ENCODE measurements around the gene CLEC1A. TPM values are rescaled to one million over a fixed set of nuclear protein-coding genes. Genes with fewer than 3 reads are reported as not detected.

The CLEC1A gene
- total and polyA plus RNA-seq, 10 donors: 1.5 to 12.4 (median 7.4) TPM

GRCh38 chr12:10068644-10069043, 30.1 kb downstream of the CLEC1A start:
- intact Hi-C loops (cut with DNase I; ENCODE audit: low total_unique reads): no loop called here
- no peak for DNase-seq
- no peak for TF ChIP-seq POLR2A (IDR thresholded peaks at IDR 0.05)
- TF ChIP-seq, protein P1, sequence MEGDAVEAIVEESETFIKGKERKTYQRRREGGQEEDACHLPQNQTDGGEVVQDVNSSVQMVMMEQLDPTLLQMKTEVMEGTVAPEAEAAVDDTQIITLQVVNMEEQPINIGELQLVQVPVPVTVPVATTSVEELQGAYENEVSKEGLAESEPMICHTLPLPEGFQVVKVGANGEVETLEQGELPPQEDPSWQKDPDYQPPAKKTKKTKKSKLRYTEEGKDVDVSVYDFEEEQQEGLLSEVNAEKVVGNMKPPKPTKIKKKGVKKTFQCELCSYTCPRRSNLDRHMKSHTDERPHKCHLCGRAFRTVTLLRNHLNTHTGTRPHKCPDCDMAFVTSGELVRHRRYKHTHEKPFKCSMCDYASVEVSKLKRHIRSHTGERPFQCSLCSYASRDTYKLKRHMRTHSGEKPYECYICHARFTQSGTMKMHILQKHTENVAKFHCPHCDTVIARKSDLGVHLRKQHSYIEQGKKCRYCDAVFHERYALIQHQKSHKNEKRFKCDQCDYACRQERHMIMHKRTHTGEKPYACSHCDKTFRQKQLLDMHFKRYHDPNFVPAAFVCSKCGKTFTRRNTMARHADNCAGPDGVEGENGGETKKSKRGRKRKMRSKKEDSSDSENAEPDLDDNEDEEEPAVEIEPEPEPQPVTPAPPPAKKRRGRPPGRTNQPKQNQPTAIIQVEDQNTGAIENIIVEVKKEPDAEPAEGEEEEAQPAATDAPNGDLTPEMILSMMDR (IDR thresholded peaks at IDR 0.05 in 8 of 11, conservative IDR thresholded peaks at IDR 0.05 in 3 of 11): no peak
- TF ChIP-seq POLR2AphosphoS5 (IDR thresholded peaks at IDR 0.05): no peak
- Histone ChIP-seq H3K36me3 (peaks cover 0 to 18% (median 0%) of the 10 kb centered on the region in 6 donors), H3K27me3 (replicated peaks in 1 of 7) (no peaks in the 10 kb centered on the region), H3K27ac (peak overlapping the region; percentile 24 to 89 (median 86)), H3K4me1 (peaks cover 8 to 48% (median 26%) of the 10 kb centered on the region in 6 donors), H3K4me3 (peak overlapping the region in 1 of 8 donors; percentile 55), H3K9me3 (no peaks in the 10 kb centered on the region)
- WGBS, 5 donors: 11 to 31% (median 17%) methylated on average over 1 of the region's 1 CpG

GRCh38 chr12:10067942-10068341, 30.8 kb downstream of the CLEC1A start:
- no peak for DNase-seq
- 9 to 18% (median 13%) methylated on average over 3 of the region's 3 CpGs for WGBS, 5 donors
- Histone ChIP-seq H3K27ac (peak overlapping the region; percentile 2 to 89 (median 86)), H3K4me3 (peak overlapping the region in 1 of 8 donors; percentile 55), H3K36me3 (peaks cover 0 to 14% (median 0%) of the 10 kb centered on the region in 6 donors), H3K9me3 (no peaks in the 10 kb centered on the region), H3K27me3 (replicated peaks in 1 of 7) (no peaks in the 10 kb centered on the region), H3K4me1 (peaks cover 8 to 48% (median 26%) of the 10 kb centered on the region in 6 donors)
- intact Hi-C loops (cut with DNase I; ENCODE audit: low total_unique reads): no loop called here
- TF ChIP-seq POLR2AphosphoS5 (IDR thresholded peaks at IDR 0.05) (peak in 1 of 3 donors; percentile 69), POLR2A (IDR thresholded peaks at IDR 0.05) (no peak)
- TF ChIP-seq, protein P1 (IDR thresholded peaks at IDR 0.05 in 8 of 11, conservative IDR thresholded peaks at IDR 0.05 in 3 of 11): no peak

- H3K4me1 ChIP-seq: peaks cover 8 to 48% (median 26%) of the 10 kb centered on the region in 6 donors
- intact Hi-C loops (cut with DNase I; ENCODE audit: low total_unique reads): no loop called here
- H3K9me3 ChIP-seq: no peaks in the 10 kb centered on the region
- TF ChIP-seq POLR2AphosphoS5 (IDR thresholded peaks at IDR 0.05) (no peak), POLR2A (IDR thresholded peaks at IDR 0.05) (no peak)
- TF ChIP-seq, protein P1 (IDR thresholded peaks at IDR 0.05 in 8 of 11, conservative IDR thresholded peaks at IDR 0.05 in 3 of 11): no peak
- H3K27me3 ChIP-seq (replicated peaks in 1 of 7): no peaks in the 10 kb centered on the region
- 80 to 91% (median 83%) methylated on average over 4 of the region's 4 CpGs for WGBS, 5 donors
- peaks cover 0 to 11% (median 0%) of the 10 kb centered on the region in 6 donors for H3K36me3 ChIP-seq
- no peak for DNase-seq
- H3K4me3 ChIP-seq: peak overlapping the region in 1 of 8 donors; percentile 55
- H3K27ac ChIP-seq: peak overlapping the region in 6 of 8 donors; percentile 85 to 89 (median 86)
These were observed 31.5 kb downstream of the CLEC1A start for GRCh38 chr12:10067264-10067663.

DNA sequence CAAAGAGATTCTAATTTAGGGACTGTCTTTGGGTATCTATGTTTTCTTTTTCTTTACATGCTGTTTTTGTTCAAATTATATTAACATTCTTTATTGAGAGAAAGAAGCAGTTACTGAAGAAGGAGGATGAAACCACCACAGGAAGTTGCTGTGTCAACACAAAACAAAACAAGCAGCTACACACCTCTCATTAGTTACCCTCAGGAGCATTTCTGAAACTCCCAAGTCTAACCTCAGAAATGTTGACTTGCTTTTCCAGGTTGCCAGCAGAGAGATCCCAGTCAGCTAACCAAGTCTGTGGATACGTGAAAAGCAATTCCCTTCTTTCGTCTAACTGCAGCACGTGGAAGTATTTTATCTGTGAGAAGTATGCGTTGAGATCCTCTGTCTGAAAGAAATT, 33.5 kb downstream of the CLEC1A start:
- WGBS, 5 donors: 84 to 92% (median 87%) methylated on average over 4 of the region's 4 CpGs
- intact Hi-C loops (cut with DNase I; ENCODE audit: low total_unique reads): no loop called here
- no peaks in the 10 kb centered on the region for H3K36me3 ChIP-seq
- H3K27ac ChIP-seq: peak overlapping the region in 1 of 8 donors; percentile 39
- TF ChIP-seq, protein P1 (IDR thresholded peaks at IDR 0.05 in 8 of 11, conservative IDR thresholded peaks at IDR 0.05 in 3 of 11): no peak
- no peak for TF ChIP-seq POLR2A (IDR thresholded peaks at IDR 0.05)
- TF ChIP-seq POLR2AphosphoS5 (IDR thresholded peaks at IDR 0.05): no peak
- no peaks in the 10 kb centered on the region for H3K27me3 ChIP-seq (replicated peaks in 1 of 7)
- peaks cover 8 to 44% (median 28%) of the 10 kb centered on the region in 6 donors for H3K4me1 ChIP-seq
- DNase-seq: no peak
- no peak overlapping the region for H3K4me3 ChIP-seq
- no peaks in the 10 kb centered on the region for H3K9me3 ChIP-seq

Data from spleen (tissue), 11 donors.